Measurements from ENCODE around the gene UGT3A2. TPM values are rescaled to one million over a fixed set of nuclear protein-coding genes. Genes with fewer than 3 reads are reported as not detected.

The UGT3A2 gene
- total and polyA plus RNA-seq, 2 of the 8 experiments (the other 6 are each of a cell fraction or from before 2014, with no cell fraction given), result 19.4 to 28.8 TPM

GRCh38 chr5:36096486-36096885, 29.8 kb upstream of the UGT3A2 start:
- no peak overlapping the region for H3K27ac ChIP-seq (ENCODE audit: low read depth, low read length)
- no peak overlapping the region for H4K91ac ChIP-seq (replicated peaks; ENCODE audit: insufficient read length, low read length)
- H3K4ac ChIP-seq (replicated peaks; ENCODE audit: insufficient read length, low read depth, low read length), result no peak overlapping the region
- H2AFZ ChIP-seq (ENCODE audit: low read length), result no peak overlapping the region
- no peak for FAIRE-seq
- H3K4me1 ChIP-seq (replicated peaks in 1 of 4; ENCODE audit: control insufficient read depth in 3 of 4, insufficient read depth in 4 of 4, low read length in 3 of 4), result peaks cover 0 to 3% (median 0%) of the 10 kb centered on the region in 4 experiments; a peak in 2 of 7 replicates
- H3K18ac ChIP-seq (ENCODE audit: extremely low read depth, low read length), result no peak overlapping the region
- CTCF ChIA-PET (ENCODE audit: partially characterized antibody), result interaction anchor here (0.6 kb wide), 1 partner anchor 33 kb away, joined by 3 read pairs; no protein-coding TSS in a partner anchor
- H2BK5ac ChIP-seq (ENCODE audit: low read depth, low read length), result no peak overlapping the region
- no peaks in the 10 kb centered on the region for H4K20me1 ChIP-seq (replicated peaks in 1 of 2; ENCODE audit: control insufficient read depth in 1 of 2, insufficient read depth in 2 of 2, low read length in 2 of 2)
- no peaks in the 10 kb centered on the region for H3K36me3 ChIP-seq (ENCODE audit: control insufficient read depth in 2 of 4, insufficient read depth in 4 of 4, low read length in 3 of 4)
- H3K9ac ChIP-seq (replicated peaks in 1 of 4; ENCODE audit: extremely low read depth in 1 of 4, low read depth in 3 of 4, low read length in 3 of 4), result no peak overlapping the region
- TF ChIP-seq CEBPB (IDR thresholded peaks at IDR 0.05; ENCODE audit: low read depth, low read length), result no peak
- no peak for TF ChIP-seq JUND (IDR thresholded peaks at IDR 0.05; ENCODE audit: low read length)
- no peak for TF ChIP-seq SIN3A (conservative IDR thresholded peaks at IDR 0.05 in 1 of 2, IDR thresholded peaks at IDR 0.05 in 1 of 2; ENCODE audit: low read depth in 1 of 2, low read length in 2 of 2)
- no peak for TF ChIP-seq TAF1 (IDR thresholded peaks at IDR 0.05; ENCODE audit: low read depth, low read length)
- no peak for TF ChIP-seq SP2 (IDR thresholded peaks at IDR 0.05; ENCODE audit: low read length)
- TF ChIP-seq EGR1 (IDR thresholded peaks at IDR 0.05; ENCODE audit: borderline replicate concordance, low read depth, low read length), result no peak
- no peak for TF ChIP-seq HDAC2 (IDR thresholded peaks at IDR 0.05; ENCODE audit: borderline replicate concordance in 1 of 2, low read depth in 2 of 2, low read length in 2 of 2)
- no peak for TF ChIP-seq SP1 (IDR thresholded peaks at IDR 0.05; ENCODE audit: low read depth, low read length)
- TF ChIP-seq JUN (IDR thresholded peaks at IDR 0.05; ENCODE audit: low read depth, low read length), result no peak
- TF ChIP-seq CHD2 (IDR thresholded peaks at IDR 0.05; ENCODE audit: low read length), result no peak
- TF ChIP-seq TBP (IDR thresholded peaks at IDR 0.05; ENCODE audit: low read depth, low read length), result no peak
- no peak overlapping the region for H4K8ac ChIP-seq (ENCODE audit: extremely low read depth, insufficient read depth, low read length)
- no peak overlapping the region for H2AK5ac ChIP-seq (ENCODE audit: low read depth, low read length)
- no peaks in the 10 kb centered on the region for H3K23me2 ChIP-seq (ENCODE audit: low read depth, low read length)
- H3K4me2 ChIP-seq (ENCODE audit: insufficient read depth in 1 of 2, low read depth in 2 of 2, low read length in 2 of 2), result no peak overlapping the region
- H2BK120ac ChIP-seq (replicated peaks; ENCODE audit: low read depth, low read length), result no peak overlapping the region
- no peak overlapping the region for H2BK20ac ChIP-seq (ENCODE audit: low read length)
- no peak for DNase-seq (ENCODE audit: low read depth in 1 of 2, low spot score in 2 of 2)
- H3K27me3 ChIP-seq (replicated peaks in 1 of 4; ENCODE audit: control insufficient read depth in 3 of 4, extremely low read depth in 1 of 4, insufficient read depth in 3 of 4, low read length in 3 of 4), result no peaks in the 10 kb centered on the region
- H3K79me1 ChIP-seq (ENCODE audit: low read depth, low read length), result no peaks in the 10 kb centered on the region
- H3K9me3 ChIP-seq (ENCODE audit: insufficient read depth in 2 of 2, low read depth in 1 of 2, low read length in 1 of 2), result no peaks in the 10 kb centered on the region
- no peak overlapping the region for H3K56ac ChIP-seq (replicated peaks; ENCODE audit: insufficient read length, low read depth, low read length)
- no peak overlapping the region for H2BK15ac ChIP-seq (ENCODE audit: low read length)
- POLR2A ChIA-PET (ENCODE audit: partially characterized antibody), result no interaction called here
- H3K79me2 ChIP-seq (ENCODE audit: control insufficient read depth in 1 of 2, insufficient read depth in 2 of 2, low read length in 2 of 2), result no peaks in the 10 kb centered on the region
- no peak overlapping the region for H3K14ac ChIP-seq (ENCODE audit: insufficient read length)
- no peak overlapping the region for H3K4me3 ChIP-seq (ENCODE audit: extremely low read depth in 1 of 4, insufficient read depth in 2 of 4, low read depth in 3 of 4, low read length in 4 of 4)
- H2BK12ac ChIP-seq (ENCODE audit: low read depth, low read length), result no peak overlapping the region
- no peak overlapping the region for H3K23ac ChIP-seq (ENCODE audit: insufficient read length)
- no peak overlapping the region for H4K5ac ChIP-seq (ENCODE audit: insufficient read length, low read depth, low read length)

All from H1 (cell line).